SK-N-SH treated with all-trans-retinoic acid at 6 μM for 48 hours (cell line): ENCODE results near the gene MESP1.

Source experiments
- ATAC-seq: fragments of 200-7000 bp; cut with Tn5 transposase; 3 replicates; pipeline ENCODE4 v1.9.1; 2020; ENCODE audit warnings: mild to moderate bottlenecking, moderate library complexity
- ARNTL ChIP-seq: fragments of 450-650 bp; formaldehyde crosslinking; IDR thresholded peaks from 2 replicates; pipeline ENCODE4 v1.5.0; 2020; ENCODE audit warnings: low read depth, mild to moderate bottlenecking, moderate library complexity, borderline replicate concordance
- BACH2 ChIP-seq: fragments of 250-450 bp; sonication (Bioruptor Pico); IDR thresholded peaks from 2 replicates; pipeline ENCODE4 v1.9.0; 2021; ENCODE audit warnings: mild to moderate bottlenecking, borderline replicate concordance
- CSDC2 ChIP-seq: fragments of 250-450 bp; sonication (Bioruptor Pico); IDR thresholded peaks from 2 replicates; pipeline ENCODE4 v1.5.0; 2020; ENCODE audit warnings: mild to moderate bottlenecking, moderate library complexity
- ESRRG ChIP-seq: fragments of 250-450 bp; sonication (Bioruptor Pico); IDR thresholded peaks from 2 replicates; pipeline ENCODE4 v1.6.1; 2021; ENCODE audit warnings: mild to moderate bottlenecking
- GLIS3 ChIP-seq: fragments of 250-450 bp; sonication (Bioruptor Pico); IDR thresholded peaks from 2 replicates; pipeline ENCODE4 v1.5.0; 2020; ENCODE audit warnings: mild to moderate bottlenecking, moderate library complexity
- OSR1 ChIP-seq: fragments of 250-450 bp; sonication (Bioruptor Pico); IDR thresholded peaks from 2 replicates; pipeline ENCODE4 v1.8.0; 2022; ENCODE audit warnings: moderate library complexity, mild to moderate bottlenecking, inconsistent platforms
- PPARA ChIP-seq: fragments of 250-450 bp; sonication (Bioruptor Pico); IDR thresholded peaks from 2 replicates; pipeline ENCODE4 v1.5.0; 2020; ENCODE audit warnings: mild to moderate bottlenecking, borderline replicate concordance
- RARB ChIP-seq: fragments of 250-450 bp; sonication (Bioruptor Pico); IDR thresholded peaks from 2 replicates; pipeline ENCODE4 v1.8.0; 2021; ENCODE audit warnings: mild to moderate bottlenecking, moderate library complexity
- TCF4 ChIP-seq: fragments of 250-450 bp; sonication (Bioruptor Pico); IDR thresholded peaks from 2 replicates; pipeline ENCODE4 v1.8.0; 2021; ENCODE audit warnings: mild to moderate bottlenecking, moderate library complexity, borderline replicate concordance
- TOX ChIP-seq: fragments of 250-450 bp; sonication (Bioruptor Pico); IDR thresholded peaks from 2 replicates; pipeline ENCODE4 v1.8.0; 2021; ENCODE audit warnings: mild to moderate bottlenecking, moderate library complexity, borderline replicate concordance
- ZC3H10 ChIP-seq: fragments of 250-450 bp; sonication (Bioruptor Pico); IDR thresholded peaks from 2 replicates; pipeline ENCODE4 v1.5.1; 2021; ENCODE audit warnings: mild to moderate bottlenecking, moderate library complexity
- ZFP3 ChIP-seq: fragments of 250-450 bp; sonication (Bioruptor Pico); IDR thresholded peaks from 2 replicates; pipeline ENCODE4 v1.5.0; 2020; ENCODE audit warnings: mild to moderate bottlenecking, moderate library complexity
- ZFP30 ChIP-seq: fragments of 450-650 bp; formaldehyde crosslinking; IDR thresholded peaks from 2 replicates; pipeline ENCODE4 v1.5.0; 2022; ENCODE audit warnings: mild to moderate bottlenecking, moderate library complexity
- ZNF565 ChIP-seq: fragments of 450-650 bp; formaldehyde crosslinking; conservative IDR thresholded peaks from 2 replicates; pipeline ENCODE4 v1.5.0; 2020; ENCODE audit warnings: low read depth, mild to moderate bottlenecking, moderate library complexity
- ZNF70 ChIP-seq: fragments of 450-650 bp; formaldehyde crosslinking; IDR thresholded peaks from 2 replicates; pipeline ENCODE4 v1.5.0; 2020; ENCODE audit warnings: mild to moderate bottlenecking, moderate library complexity
- ZNF8 ChIP-seq: fragments of 450-650 bp; formaldehyde crosslinking; IDR thresholded peaks from 2 replicates; pipeline ENCODE4 v1.5.0; 2020; ENCODE audit warnings: mild to moderate bottlenecking, moderate library complexity
- TF ChIP-seq, protein P1 (sequence below): fragments of 250-450 bp; sonication (Bioruptor Pico); IDR thresholded peaks from 2 replicates; pipeline ENCODE4 v1.5.1; 2020; ENCODE audit warnings: low read depth, mild to moderate bottlenecking, moderate library complexity
- TF ChIP-seq, protein P2 (sequence below): fragments of 250-450 bp; sonication (Bioruptor Pico); IDR thresholded peaks from 2 replicates; pipeline ENCODE4 v1.8.0; 2020; ENCODE audit warnings: mild to moderate bottlenecking, moderate library complexity, borderline replicate concordance
- TF ChIP-seq, protein P3 (sequence below): fragments of 250-450 bp; sonication (Bioruptor Pico); IDR thresholded peaks from 2 replicates; pipeline ENCODE4 v1.5.1; 2021; ENCODE audit warnings: mild to moderate bottlenecking, moderate library complexity
- TF ChIP-seq, protein P4 (sequence below): fragments of 250-450 bp; sonication (Bioruptor Pico); IDR thresholded peaks from 2 replicates; pipeline ENCODE4 v1.8.0; 2021; ENCODE audit warnings: low read depth, mild to moderate bottlenecking, moderate library complexity, borderline replicate concordance

Gene MESP1

DNA sequence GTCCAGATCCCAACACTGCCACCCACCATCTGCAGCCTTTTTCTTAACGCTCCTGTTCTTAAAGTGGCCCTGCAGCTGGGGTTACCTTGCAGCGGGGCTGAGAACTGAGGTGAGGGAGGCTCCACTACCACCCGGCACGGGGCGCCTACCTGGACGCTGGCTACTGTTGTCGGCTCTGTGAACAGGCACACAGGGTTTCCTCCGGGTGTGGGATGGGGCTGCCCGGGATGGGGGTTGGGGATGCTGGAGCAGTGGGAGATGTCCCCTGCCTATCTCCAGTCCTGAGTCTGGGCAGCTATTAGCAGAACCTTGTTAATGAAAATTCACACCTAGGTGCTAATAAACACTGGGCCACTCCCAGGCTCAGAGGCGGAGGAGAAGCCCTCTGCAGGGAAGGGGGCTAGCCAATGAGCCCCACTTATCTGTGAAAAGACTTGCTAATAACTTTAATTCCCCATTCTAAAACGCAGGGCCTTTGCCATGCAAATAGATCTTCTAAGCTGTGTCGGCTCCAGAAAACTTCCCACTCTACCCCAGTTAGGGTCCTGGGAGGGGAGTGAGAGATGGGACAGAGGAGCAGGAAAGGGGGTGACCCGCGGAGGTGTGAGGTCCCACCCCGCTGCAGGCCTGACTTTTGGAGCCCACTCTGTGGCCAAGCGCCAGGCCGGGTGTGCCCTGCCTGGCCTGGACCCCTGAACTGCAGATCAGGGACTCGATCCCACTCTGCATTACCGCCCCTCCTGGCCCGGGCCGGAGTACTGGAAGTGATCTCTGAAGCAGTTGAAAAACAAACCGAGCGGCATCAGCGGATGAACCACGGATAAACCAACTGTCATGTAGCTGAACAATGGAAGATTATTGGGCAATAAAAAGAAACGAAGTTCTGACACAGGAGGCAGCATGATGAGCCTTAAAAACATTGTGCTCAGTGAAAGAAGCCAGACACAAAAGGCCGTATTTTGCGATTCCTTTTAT is 3.1 kb downstream of the MESP1 start (continued):
- TF ChIP-seq, protein P1, sequence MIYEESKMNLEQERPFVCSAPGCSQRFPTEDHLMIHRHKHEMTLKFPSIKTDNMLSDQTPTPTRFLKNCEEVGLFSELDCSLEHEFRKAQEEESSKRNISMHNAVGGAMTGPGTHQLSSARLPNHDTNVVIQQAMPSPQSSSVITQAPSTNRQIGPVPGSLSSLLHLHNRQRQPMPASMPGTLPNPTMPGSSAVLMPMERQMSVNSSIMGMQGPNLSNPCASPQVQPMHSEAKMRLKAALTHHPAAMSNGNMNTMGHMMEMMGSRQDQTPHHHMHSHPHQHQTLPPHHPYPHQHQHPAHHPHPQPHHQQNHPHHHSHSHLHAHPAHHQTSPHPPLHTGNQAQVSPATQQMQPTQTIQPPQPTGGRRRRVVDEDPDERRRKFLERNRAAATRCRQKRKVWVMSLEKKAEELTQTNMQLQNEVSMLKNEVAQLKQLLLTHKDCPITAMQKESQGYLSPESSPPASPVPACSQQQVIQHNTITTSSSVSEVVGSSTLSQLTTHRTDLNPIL (CRISPR knock-in tag) = no peak
- TF ChIP-seq, protein P2, sequence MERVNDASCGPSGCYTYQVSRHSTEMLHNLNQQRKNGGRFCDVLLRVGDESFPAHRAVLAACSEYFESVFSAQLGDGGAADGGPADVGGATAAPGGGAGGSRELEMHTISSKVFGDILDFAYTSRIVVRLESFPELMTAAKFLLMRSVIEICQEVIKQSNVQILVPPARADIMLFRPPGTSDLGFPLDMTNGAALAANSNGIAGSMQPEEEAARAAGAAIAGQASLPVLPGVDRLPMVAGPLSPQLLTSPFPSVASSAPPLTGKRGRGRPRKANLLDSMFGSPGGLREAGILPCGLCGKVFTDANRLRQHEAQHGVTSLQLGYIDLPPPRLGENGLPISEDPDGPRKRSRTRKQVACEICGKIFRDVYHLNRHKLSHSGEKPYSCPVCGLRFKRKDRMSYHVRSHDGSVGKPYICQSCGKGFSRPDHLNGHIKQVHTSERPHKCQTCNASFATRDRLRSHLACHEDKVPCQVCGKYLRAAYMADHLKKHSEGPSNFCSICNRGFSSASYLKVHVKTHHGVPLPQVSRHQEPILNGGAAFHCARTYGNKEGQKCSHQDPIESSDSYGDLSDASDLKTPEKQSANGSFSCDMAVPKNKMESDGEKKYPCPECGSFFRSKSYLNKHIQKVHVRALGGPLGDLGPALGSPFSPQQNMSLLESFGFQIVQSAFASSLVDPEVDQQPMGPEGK = no peak
- TF ChIP-seq ZNF70 (CRISPR knock-in tag) = no peak
- TF ChIP-seq, all 23 proteins: peak for 0

DNA sequence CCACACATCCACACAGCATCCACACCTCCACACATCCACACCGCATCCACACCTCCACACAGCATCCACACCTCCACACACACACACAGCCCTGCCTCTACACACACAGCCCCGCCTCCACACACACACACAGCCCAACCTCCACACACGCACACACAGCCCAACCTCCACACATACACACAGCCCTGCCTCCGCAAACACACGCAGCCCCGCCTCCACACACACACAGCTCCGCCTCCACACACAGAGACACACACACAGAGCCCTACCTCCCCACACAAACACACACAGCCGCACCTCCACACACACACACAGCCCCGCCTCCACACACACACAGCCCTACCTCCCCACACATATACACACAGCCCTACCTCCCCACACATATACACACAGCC is 4.7 kb downstream of the MESP1 start:
- ATAC-seq = no peak

DNA sequence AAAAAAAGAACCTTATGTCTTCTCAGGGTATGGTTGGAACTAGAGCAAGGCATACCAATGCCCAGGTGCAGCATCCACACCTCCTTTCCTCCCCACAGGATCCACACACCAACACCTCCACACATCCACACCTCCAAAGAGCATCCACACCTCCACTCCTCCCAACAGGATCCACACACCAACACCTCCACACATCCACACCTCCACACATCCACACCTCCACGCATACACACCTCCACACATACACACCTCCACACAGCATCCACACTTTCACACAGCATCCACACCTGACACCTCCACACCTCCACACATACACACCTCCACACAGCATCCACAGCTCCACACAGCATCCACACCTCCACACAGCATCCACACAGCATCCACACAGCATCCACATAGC is 5.3 kb downstream of the MESP1 start:
- TF ChIP-seq, protein P2 = no peak
- TF ChIP-seq ZC3H10 (no peak), ZNF70 (CRISPR knock-in tag) (no peak), ZFP3 (CRISPR knock-in tag) (no peak), GLIS3 (CRISPR knock-in tag) (no peak), TCF4 (CRISPR knock-in tag) (no peak), BACH2 (CRISPR knock-in tag) (no peak), OSR1 (CRISPR knock-in tag) (no peak), ZNF565 (CRISPR knock-in tag) (no peak), ZNF8 (no peak), PPARA (CRISPR knock-in tag) (no peak), CSDC2 (CRISPR knock-in tag) (no peak), ESRRG (CRISPR knock-in tag) (no peak), TOX (CRISPR knock-in tag) (no peak)
- TF ChIP-seq, protein P1 (CRISPR knock-in tag) = no peak
- ATAC-seq = no peak

More for the DNA sequence above, 4.7 kb downstream of the MESP1 start:
- TF ChIP-seq ZFP30 (CRISPR knock-in tag) (no peak), ZC3H10 (no peak), ESRRG (CRISPR knock-in tag) (no peak), PPARA (CRISPR knock-in tag) (no peak), TCF4 (CRISPR knock-in tag) (no peak), ZFP3 (CRISPR knock-in tag) (no peak), RARB (no peak), ZNF8 (no peak), BACH2 (CRISPR knock-in tag) (no peak), ZNF565 (CRISPR knock-in tag) (no peak), ARNTL (CRISPR knock-in tag) (no peak)
- TF ChIP-seq, protein P2 = no peak
- TF ChIP-seq, protein P3, sequence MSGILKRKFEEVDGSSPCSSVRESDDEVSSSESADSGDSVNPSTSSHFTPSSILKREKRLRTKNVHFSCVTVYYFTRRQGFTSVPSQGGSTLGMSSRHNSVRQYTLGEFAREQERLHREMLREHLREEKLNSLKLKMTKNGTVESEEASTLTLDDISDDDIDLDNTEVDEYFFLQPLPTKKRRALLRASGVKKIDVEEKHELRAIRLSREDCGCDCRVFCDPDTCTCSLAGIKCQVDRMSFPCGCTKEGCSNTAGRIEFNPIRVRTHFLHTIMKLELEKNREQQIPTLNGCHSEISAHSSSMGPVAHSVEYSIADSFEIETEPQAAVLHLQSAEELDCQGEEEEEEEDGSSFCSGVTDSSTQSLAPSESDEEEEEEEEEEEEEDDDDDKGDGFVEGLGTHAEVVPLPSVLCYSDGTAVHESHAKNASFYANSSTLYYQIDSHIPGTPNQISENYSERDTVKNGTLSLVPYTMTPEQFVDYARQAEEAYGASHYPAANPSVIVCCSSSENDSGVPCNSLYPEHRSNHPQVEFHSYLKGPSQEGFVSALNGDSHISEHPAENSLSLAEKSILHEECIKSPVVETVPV (CRISPR knock-in tag) = no peak
- TF ChIP-seq, protein P4, sequence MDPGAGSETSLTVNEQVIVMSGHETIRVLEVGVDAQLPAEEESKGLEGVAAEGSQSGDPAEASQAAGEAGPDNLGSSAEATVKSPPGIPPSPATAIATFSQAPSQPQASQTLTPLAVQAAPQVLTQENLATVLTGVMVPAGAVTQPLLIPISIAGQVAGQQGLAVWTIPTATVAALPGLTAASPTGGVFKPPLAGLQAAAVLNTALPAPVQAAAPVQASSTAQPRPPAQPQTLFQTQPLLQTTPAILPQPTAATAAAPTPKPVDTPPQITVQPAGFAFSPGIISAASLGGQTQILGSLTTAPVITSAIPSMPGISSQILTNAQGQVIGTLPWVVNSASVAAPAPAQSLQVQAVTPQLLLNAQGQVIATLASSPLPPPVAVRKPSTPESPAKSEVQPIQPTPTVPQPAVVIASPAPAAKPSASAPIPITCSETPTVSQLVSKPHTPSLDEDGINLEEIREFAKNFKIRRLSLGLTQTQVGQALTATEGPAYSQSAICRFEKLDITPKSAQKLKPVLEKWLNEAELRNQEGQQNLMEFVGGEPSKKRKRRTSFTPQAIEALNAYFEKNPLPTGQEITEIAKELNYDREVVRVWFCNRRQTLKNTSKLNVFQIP (CRISPR knock-in tag) = no peak
